Limb (tissue), 2 donors: ENCODE measurements around the gene OR1L6.

Source experiments
- DNase-seq, 2 donors: peaks; one replicate each; pipeline ENCODE4 v3.0.0-alpha.2; 2016; ENCODE audit errors: extremely low spot score in 2 of 2

The OR1L6 gene

GRCh38 chr9:122742003-122742402, at the start of gene OR1L6:
Gene OR1L6, plus strand, starts transcription at chr9:122742303. Its CDS starts 7,545 bp downstream, at chr9:122749848.
- DNase-seq, result no peak

GRCh38 chr9:122695696-122696095, 46.4 kb upstream of the OR1L6 start:
- no peak for DNase-seq

- no peak for DNase-seq
Observed at GRCh38 chr9:122718038-122718437, 24.1 kb upstream of the OR1L6 start.

- DNase-seq, result no peak
Observed at GRCh38 chr9:122719218-122719617, 22.9 kb upstream of the OR1L6 start.

GRCh38 chr9:122723690-122724089, 18.4 kb upstream of the OR1L6 start, which contains the start of gene OR1L4:
Gene OR1L4, plus strand, starts transcription at chr9:122723990. Its CDS starts 0 bp downstream, at chr9:122723990.
- DNase-seq, result no peak

- DNase-seq, result no peak
Observed at GRCh38 chr9:122754825-122755224, 12.7 kb downstream of the OR1L6 start.

- DNase-seq, result no peak
Observed at GRCh38 chr9:122767817-122768216, 25.7 kb downstream of the OR1L6 start.

- no peak for DNase-seq
Observed at GRCh38 chr9:122777052-122777451, 34.9 kb downstream of the OR1L6 start.

- no peak for DNase-seq
Observed at GRCh38 chr9:122777935-122778627, 36.0 kb downstream of the OR1L6 start.

- DNase-seq, result no peak
Observed at GRCh38 chr9:122779181-122779580, 37.1 kb downstream of the OR1L6 start.

GRCh38 chr9:122780026-122780425, 37.9 kb downstream of the OR1L6 start:
- DNase-seq, result no peak

GRCh38 chr9:122781671-122782070, 39.6 kb downstream of the OR1L6 start:
- DNase-seq, result no peak

GRCh38 chr9:122785269-122785668, 43.2 kb downstream of the OR1L6 start:
- no peak for DNase-seq

- DNase-seq, result no peak
Observed at GRCh38 chr9:122786338-122786737, 44.2 kb downstream of the OR1L6 start.

- no peak for DNase-seq
Observed at GRCh38 chr9:122788831-122789230, 46.7 kb downstream of the OR1L6 start, which contains the start of gene OR5C1. Gene OR5C1, plus strand, starts transcription at chr9:122788933. Its CDS starts 0 bp downstream, at chr9:122788933.

- DNase-seq, result no peak
Observed at GRCh38 chr9:122789256-122790046, 47.3 kb downstream of the OR1L6 start.

GRCh38 chr9:122791872-122792669, 50.0 kb downstream of the OR1L6 start:
- DNase-seq, result no peak

- no peak for DNase-seq
Observed at GRCh38 chr9:122797316-122798063, 55.4 kb downstream of the OR1L6 start.
